ENCODE data around the gene EDN2.

The EDN2 gene

GRCh38 chr1:41431490-41432350 is 52.8 kb downstream of the EDN2 start:
- DNase-seq (ENCODE audit: extremely low spot score), result no peak
- POLR2A ChIA-PET, result no interaction called here

DNA sequence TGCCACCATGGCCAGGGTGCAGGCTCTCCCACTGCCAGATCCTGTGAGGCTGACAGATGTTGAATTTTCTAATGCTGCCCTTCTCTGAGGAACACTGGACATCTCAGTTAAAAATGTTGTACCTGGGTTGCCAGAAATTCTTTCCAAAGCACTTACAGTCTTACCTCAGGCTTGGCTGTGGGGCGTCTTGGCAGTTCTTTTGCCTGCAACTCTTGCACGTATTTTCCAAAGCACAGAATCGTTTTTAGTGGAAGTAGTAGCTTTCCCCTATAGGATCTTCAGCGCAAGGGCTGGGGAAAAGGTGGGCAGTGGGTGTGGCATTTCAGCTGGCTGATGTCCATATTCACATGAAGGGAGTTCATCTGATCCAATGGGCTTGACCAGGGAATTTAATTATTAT is 53.9 kb downstream of the EDN2 start:
- no peak for DNase-seq (ENCODE audit: extremely low spot score)
- ChIA-PET CTCF (interaction anchor here (1.3 to 7.2 kb wide), 2 partner anchors 13 to 148 kb away, joined by 5 to 61 read pairs; no protein-coding TSS in a partner anchor), POLR2A (no interaction called here)
- TF ChIP-seq, protein P1, sequence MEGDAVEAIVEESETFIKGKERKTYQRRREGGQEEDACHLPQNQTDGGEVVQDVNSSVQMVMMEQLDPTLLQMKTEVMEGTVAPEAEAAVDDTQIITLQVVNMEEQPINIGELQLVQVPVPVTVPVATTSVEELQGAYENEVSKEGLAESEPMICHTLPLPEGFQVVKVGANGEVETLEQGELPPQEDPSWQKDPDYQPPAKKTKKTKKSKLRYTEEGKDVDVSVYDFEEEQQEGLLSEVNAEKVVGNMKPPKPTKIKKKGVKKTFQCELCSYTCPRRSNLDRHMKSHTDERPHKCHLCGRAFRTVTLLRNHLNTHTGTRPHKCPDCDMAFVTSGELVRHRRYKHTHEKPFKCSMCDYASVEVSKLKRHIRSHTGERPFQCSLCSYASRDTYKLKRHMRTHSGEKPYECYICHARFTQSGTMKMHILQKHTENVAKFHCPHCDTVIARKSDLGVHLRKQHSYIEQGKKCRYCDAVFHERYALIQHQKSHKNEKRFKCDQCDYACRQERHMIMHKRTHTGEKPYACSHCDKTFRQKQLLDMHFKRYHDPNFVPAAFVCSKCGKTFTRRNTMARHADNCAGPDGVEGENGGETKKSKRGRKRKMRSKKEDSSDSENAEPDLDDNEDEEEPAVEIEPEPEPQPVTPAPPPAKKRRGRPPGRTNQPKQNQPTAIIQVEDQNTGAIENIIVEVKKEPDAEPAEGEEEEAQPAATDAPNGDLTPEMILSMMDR (IDR thresholded peaks at IDR 0.05; ENCODE audit: control extremely low read depth, extremely low read depth, low read depth, missing control alignments), result no peak

More at GRCh38 chr1:41431490-41432350, 52.8 kb downstream of the EDN2 start:
- TF ChIP-seq, protein P1 (IDR thresholded peaks at IDR 0.05; ENCODE audit: control extremely low read depth, extremely low read depth, low read depth, missing control alignments), result no peak
- CTCF ChIA-PET, result interaction anchor here (0.6 to 7.2 kb wide), 21 partner anchors 12 to 282 kb away, joined by 3 to 72 read pairs (median 5); no protein-coding TSS in a partner anchor

DNA sequence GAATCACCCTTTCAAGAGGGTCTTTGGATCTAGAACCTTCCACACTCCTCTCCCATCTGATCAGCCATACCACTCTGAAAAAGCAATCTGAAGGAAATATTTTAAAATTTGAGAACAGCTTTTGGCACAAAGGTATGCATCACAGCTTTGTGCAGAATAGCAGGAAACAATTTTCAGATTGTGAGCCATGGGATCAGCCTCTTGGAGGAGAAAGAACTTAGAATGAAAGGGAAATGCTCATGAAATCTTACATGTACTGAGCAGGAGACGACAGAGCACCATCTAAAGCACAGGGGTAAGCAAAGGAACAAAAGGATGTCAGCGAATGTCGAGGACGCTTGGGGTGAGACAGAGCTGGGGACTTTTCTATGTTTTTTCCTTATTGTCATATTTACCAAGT is 54.4 kb downstream of the EDN2 start:
- ChIA-PET POLR2A (no interaction called here), CTCF (interaction anchor here (1.3 to 7.2 kb wide), 2 partner anchors 12 to 147 kb away, joined by 5 to 61 read pairs; no protein-coding TSS in a partner anchor)
- TF ChIP-seq, protein P1 (IDR thresholded peaks at IDR 0.05; ENCODE audit: control extremely low read depth, extremely low read depth, low read depth, missing control alignments), result no peak
- no peak for DNase-seq (ENCODE audit: extremely low spot score)

- CTCF ChIA-PET, result interaction anchor here (1.2 to 7.2 kb wide), 4 partner anchors 12 to 147 kb away, joined by 3 to 61 read pairs (median 4); no protein-coding TSS in a partner anchor
- no peak for DNase-seq (ENCODE audit: extremely low spot score)
- TF ChIP-seq, protein P1 (IDR thresholded peaks at IDR 0.05; ENCODE audit: control extremely low read depth, extremely low read depth, low read depth, missing control alignments), result no peak
- POLR2A ChIA-PET, result no interaction called here
Observed at GRCh38 chr1:41429641-41430035, 54.8 kb downstream of the EDN2 start.
